ENCODE data around the gene LECT2.
A peak's percentile ranks its signal among the peaks of the same experiment; 100 is the strongest.

The LECT2 gene

GRCh38 chr5:135954899-135955298 lies at the start of gene LECT2:
TSS of gene LECT2 (minus strand) at chr5:135954983. CDS start at chr5:135954833, 150 bp downstream.
- DNase-seq (ENCODE audit: extremely low read depth, low read depth) = no peak

GRCh38 chr5:136004436-136004835 lies 49.7 kb upstream of the LECT2 start:
- no peak for TF ChIP-seq CTCF (IDR thresholded peaks at IDR 0.05; ENCODE audit: low read depth, low read length, missing control alignments)
- no peak overlapping the region for H3K4me3 ChIP-seq (replicated peaks; ENCODE audit: low read depth, low read length)
- DNase-seq (ENCODE audit: extremely low read depth, low read depth) = no peak

More at GRCh38 chr5:135954899-135955298, at the start of gene LECT2:
- TF ChIP-seq CTCF (IDR thresholded peaks at IDR 0.05; ENCODE audit: low read depth, low read length, missing control alignments) = no peak
- no peak within 1 kb of the TSS for H3K4me3 ChIP-seq (replicated peaks; ENCODE audit: low read depth, low read length)

- peak; percentile 97 for DNase-seq (ENCODE audit: extremely low read depth, low read depth)
- TF ChIP-seq CTCF (IDR thresholded peaks at IDR 0.05; ENCODE audit: low read depth, low read length, missing control alignments) = no peak
- H3K4me3 ChIP-seq (replicated peaks; ENCODE audit: low read depth, low read length) = no peak overlapping the region
Measured at GRCh38 chr5:136001466-136001981, 46.7 kb upstream of the LECT2 start.

GRCh38 chr5:136000932-136001331 lies 46.1 kb upstream of the LECT2 start:
- DNase-seq (ENCODE audit: extremely low read depth, low read depth) = no peak
- no peak for TF ChIP-seq CTCF (IDR thresholded peaks at IDR 0.05; ENCODE audit: low read depth, low read length, missing control alignments)
- H3K4me3 ChIP-seq (replicated peaks; ENCODE audit: low read depth, low read length) = no peak overlapping the region

GRCh38 chr5:136000147-136000546 lies 45.4 kb upstream of the LECT2 start:
- TF ChIP-seq CTCF (IDR thresholded peaks at IDR 0.05; ENCODE audit: low read depth, low read length, missing control alignments) = no peak
- DNase-seq (ENCODE audit: extremely low read depth, low read depth) = no peak
- H3K4me3 ChIP-seq (replicated peaks; ENCODE audit: low read depth, low read length) = no peak overlapping the region

- no peak for TF ChIP-seq CTCF (IDR thresholded peaks at IDR 0.05; ENCODE audit: low read depth, low read length, missing control alignments)
- peak; percentile 92 for DNase-seq (ENCODE audit: extremely low read depth, low read depth)
- H3K4me3 ChIP-seq (replicated peaks; ENCODE audit: low read depth, low read length) = no peak overlapping the region
Measured at GRCh38 chr5:135999406-136000139, 44.8 kb upstream of the LECT2 start.

All from HFF-Myc (cell line).